Measurements from ENCODE around the gene PUS1.

Gene PUS1

DNA sequence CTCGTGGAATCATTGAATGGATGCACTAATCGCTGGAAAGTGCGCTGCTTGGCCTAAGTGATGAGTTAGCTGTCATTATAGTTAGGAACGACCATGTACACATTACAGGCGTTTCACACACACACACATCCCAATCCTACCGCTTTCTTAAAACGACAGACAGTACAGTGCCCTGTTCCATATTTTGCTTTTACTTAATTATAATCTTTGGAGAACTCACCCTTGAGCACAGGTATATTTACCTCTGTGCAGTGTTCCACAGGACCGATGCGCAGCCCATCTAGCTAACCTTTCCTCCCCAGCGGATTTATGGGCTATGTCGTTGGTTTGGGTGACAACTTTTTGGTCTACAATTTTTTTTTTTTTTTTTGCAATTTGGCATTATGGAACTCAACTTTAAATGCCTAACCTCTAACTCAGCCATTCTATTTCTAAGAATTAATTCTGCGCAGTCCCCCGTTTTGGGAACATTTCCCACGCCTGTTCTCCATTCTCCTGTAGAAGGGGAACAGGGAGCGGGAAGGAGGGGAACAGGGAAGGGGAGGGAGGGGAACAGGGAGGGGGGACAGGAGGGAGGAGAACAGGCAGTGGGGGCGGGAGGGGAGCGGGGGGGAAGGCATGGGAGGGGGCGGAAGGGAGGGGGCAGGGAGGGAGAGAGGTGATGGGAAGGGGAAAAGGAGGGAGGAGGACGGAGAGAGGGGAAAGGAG, 35.3 kb upstream of the PUS1 start:
- TF ChIP-seq EZH2 (IDR thresholded peaks at IDR 0.05): no peak
- TF ChIP-seq POLR2AphosphoS5 (IDR thresholded peaks at IDR 0.05; ENCODE audit: borderline replicate concordance, low read depth, low read length): no peak
- TF ChIP-seq FOXP2 (optimal IDR thresholded peaks at IDR 0.05; ENCODE audit: control extremely low read depth, extremely low read length, insufficient read depth): no peak
- H3K4me3 ChIP-seq: 0 out of 2 replicates have a peak overlapping the region, but pooled peaks have one; percentile 42
- no peaks in the 10 kb centered on the region for H3K9me3 ChIP-seq (ENCODE audit: low read depth, low read length)
- peak overlapping the region; percentile 10; the same call in 1 of the 2 replicates for H3K27ac ChIP-seq
- DNase-seq (ENCODE audit: low read depth, low spot score): no peak
- H3K36me3 ChIP-seq (ENCODE audit: insufficient read depth, low read length): peaks cover 13% of the 10 kb centered on the region; the same call in 1 of the 2 replicates
- H3K9ac ChIP-seq (ENCODE audit: insufficient read length): no peak overlapping the region

DNA sequence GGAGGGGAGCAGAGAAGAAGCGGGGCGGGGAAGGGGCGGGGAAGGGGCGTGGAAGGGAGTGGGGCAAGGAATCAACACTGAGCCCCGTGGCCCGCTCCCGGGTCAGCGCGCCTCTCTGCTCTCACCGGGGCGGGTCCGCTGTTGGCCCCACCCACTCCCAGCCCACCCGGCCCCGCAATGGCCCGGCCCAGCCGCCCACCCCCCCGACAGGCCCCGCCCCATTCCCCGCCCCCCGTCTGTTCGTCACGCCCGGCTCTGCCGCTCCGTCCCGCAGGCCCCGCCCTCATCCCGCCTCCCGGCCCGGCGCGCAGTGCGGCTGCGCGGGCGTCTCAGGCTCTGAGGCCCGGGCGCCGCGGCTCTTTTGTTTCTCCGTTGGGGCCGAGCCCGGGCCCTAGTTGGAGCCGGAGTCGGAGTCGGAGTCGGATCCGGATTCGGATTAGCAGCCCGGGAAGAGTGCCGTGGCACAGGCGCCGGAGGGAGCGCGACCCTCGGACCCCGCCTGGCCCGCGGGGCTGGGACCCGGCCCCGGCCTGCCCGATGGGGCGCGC, 34.7 kb upstream of the PUS1 start, which contains the start of gene ULK1:
Gene ULK1, plus strand, starts transcription at position 310 of the 548 bp plus-strand sequence. CDS start 380 bp downstream, outside the sequence.
- H3K9me3 ChIP-seq (ENCODE audit: low read depth, low read length): no peaks in the 10 kb centered on the region
- H3K9ac ChIP-seq (ENCODE audit: insufficient read length): peak within 1 kb of the TSS; percentile 95
- peak within 1 kb of the TSS; percentile 94 for H3K4me3 ChIP-seq
- peak; percentile 30 for DNase-seq (ENCODE audit: low read depth, low spot score)
- peak; percentile 93 for TF ChIP-seq POLR2AphosphoS5 (IDR thresholded peaks at IDR 0.05; ENCODE audit: borderline replicate concordance, low read depth, low read length)
- no peak for TF ChIP-seq EZH2 (IDR thresholded peaks at IDR 0.05)
- no peak for TF ChIP-seq FOXP2 (optimal IDR thresholded peaks at IDR 0.05; ENCODE audit: control extremely low read depth, extremely low read length, insufficient read depth)
- peaks cover 13% of the 10 kb centered on the region; the same call in 1 of the 2 replicates for H3K36me3 ChIP-seq (ENCODE audit: insufficient read depth, low read length)
- H3K27ac ChIP-seq: peak within 1 kb of the TSS; percentile 10; the same call in 1 of the 2 replicates

DNA sequence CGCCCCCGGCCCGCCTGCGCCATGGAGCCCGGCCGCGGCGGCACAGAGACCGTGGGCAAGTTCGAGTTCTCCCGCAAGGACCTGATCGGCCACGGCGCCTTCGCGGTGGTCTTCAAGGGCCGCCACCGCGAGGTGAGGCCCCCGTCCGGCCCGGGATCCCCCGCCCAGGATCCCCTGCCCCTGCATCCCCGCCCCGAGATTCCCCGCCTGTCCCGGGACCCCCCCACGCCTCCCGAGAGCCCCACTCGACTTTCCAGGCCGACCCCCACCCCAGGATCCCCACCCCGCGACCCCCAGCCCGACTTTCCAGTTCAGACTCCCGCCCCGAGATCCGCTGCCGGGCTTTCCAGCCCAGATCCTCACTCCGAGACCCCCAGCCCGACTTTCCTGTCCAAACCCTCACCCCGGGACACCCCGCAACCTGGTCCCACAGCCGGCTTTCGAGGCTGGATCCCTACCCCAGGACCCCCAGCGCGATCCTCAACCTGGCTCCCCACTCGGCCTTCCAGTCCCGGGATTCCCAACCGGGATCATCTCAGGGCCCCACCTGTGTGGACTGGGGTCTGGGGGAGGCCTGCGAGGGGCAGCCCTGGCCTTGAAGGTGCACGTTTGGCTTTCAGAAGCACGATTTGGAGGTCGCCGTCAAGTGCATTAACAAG, 34.0 kb upstream of the PUS1 start:
- no peak for DNase-seq (ENCODE audit: low read depth, low spot score)
- H3K9ac ChIP-seq (ENCODE audit: insufficient read length): peak overlapping the region; percentile 95
- peaks cover 13% of the 10 kb centered on the region; the same call in 1 of the 2 replicates for H3K36me3 ChIP-seq (ENCODE audit: insufficient read depth, low read length)
- H3K27ac ChIP-seq: no peak overlapping the region
- peak overlapping the region; percentile 94 for H3K4me3 ChIP-seq
- no peaks in the 10 kb centered on the region for H3K9me3 ChIP-seq (ENCODE audit: low read depth, low read length)
- no peak for TF ChIP-seq EZH2 (IDR thresholded peaks at IDR 0.05)
- no peak for TF ChIP-seq POLR2AphosphoS5 (IDR thresholded peaks at IDR 0.05; ENCODE audit: borderline replicate concordance, low read depth, low read length)
- no peak for TF ChIP-seq FOXP2 (optimal IDR thresholded peaks at IDR 0.05; ENCODE audit: control extremely low read depth, extremely low read length, insufficient read depth)

- H3K4me3 ChIP-seq: peak overlapping the region; percentile 94
- H3K9me3 ChIP-seq (ENCODE audit: low read depth, low read length): no peaks in the 10 kb centered on the region
- no peak for DNase-seq (ENCODE audit: low read depth, low spot score)
- H3K27ac ChIP-seq: no peak overlapping the region
- peaks cover 13% of the 10 kb centered on the region; the same call in 1 of the 2 replicates for H3K36me3 ChIP-seq (ENCODE audit: insufficient read depth, low read length)
- peak overlapping the region; percentile 95 for H3K9ac ChIP-seq (ENCODE audit: insufficient read length)
- no peak for TF ChIP-seq POLR2AphosphoS5 (IDR thresholded peaks at IDR 0.05; ENCODE audit: borderline replicate concordance, low read depth, low read length)
- TF ChIP-seq FOXP2 (optimal IDR thresholded peaks at IDR 0.05; ENCODE audit: control extremely low read depth, extremely low read length, insufficient read depth): no peak
- no peak for TF ChIP-seq EZH2 (IDR thresholded peaks at IDR 0.05)
Measured at GRCh38 chr12:131895640-131896079, 33.4 kb upstream of the PUS1 start.

- TF ChIP-seq POLR2AphosphoS5 (IDR thresholded peaks at IDR 0.05; ENCODE audit: borderline replicate concordance, low read depth, low read length) (no peak), FOXP2 (optimal IDR thresholded peaks at IDR 0.05; ENCODE audit: control extremely low read depth, extremely low read length, insufficient read depth) (no peak), EZH2 (IDR thresholded peaks at IDR 0.05) (no peak)
- Histone ChIP-seq H3K9me3 (ENCODE audit: low read depth, low read length) (no peaks in the 10 kb centered on the region), H3K27ac (no peak overlapping the region), H3K36me3 (ENCODE audit: insufficient read depth, low read length) (peaks cover 13% of the 10 kb centered on the region; the same call in 1 of the 2 replicates), H3K9ac (ENCODE audit: insufficient read length) (peak overlapping the region; percentile 95), H3K4me3 (peak overlapping the region; percentile 94)
- no peak for DNase-seq (ENCODE audit: low read depth, low spot score)
Measured at GRCh38 chr12:131896080-131896810, 32.8 kb upstream of the PUS1 start.

- TF ChIP-seq POLR2AphosphoS5 (IDR thresholded peaks at IDR 0.05; ENCODE audit: borderline replicate concordance, low read depth, low read length) (no peak), FOXP2 (optimal IDR thresholded peaks at IDR 0.05; ENCODE audit: control extremely low read depth, extremely low read length, insufficient read depth) (no peak), EZH2 (IDR thresholded peaks at IDR 0.05) (no peak)
- no peak for DNase-seq (ENCODE audit: low read depth, low spot score)
- no peak overlapping the region for H3K4me3 ChIP-seq
- no peak overlapping the region for H3K9ac ChIP-seq (ENCODE audit: insufficient read length)
- peaks cover 13% of the 10 kb centered on the region; the same call in 1 of the 2 replicates for H3K36me3 ChIP-seq (ENCODE audit: insufficient read depth, low read length)
- H3K27ac ChIP-seq: no peak overlapping the region
- no peaks in the 10 kb centered on the region for H3K9me3 ChIP-seq (ENCODE audit: low read depth, low read length)
Measured at GRCh38 chr12:131896811-131897270, 32.2 kb upstream of the PUS1 start.

GRCh38 chr12:131897276-131897675, 31.8 kb upstream of the PUS1 start:
- TF ChIP-seq EZH2 (IDR thresholded peaks at IDR 0.05) (no peak), POLR2AphosphoS5 (IDR thresholded peaks at IDR 0.05; ENCODE audit: borderline replicate concordance, low read depth, low read length) (no peak), FOXP2 (optimal IDR thresholded peaks at IDR 0.05; ENCODE audit: control extremely low read depth, extremely low read length, insufficient read depth) (no peak)
- no peak for DNase-seq (ENCODE audit: low read depth, low spot score)
- H3K9me3 ChIP-seq (ENCODE audit: low read depth, low read length): no peaks in the 10 kb centered on the region
- H3K9ac ChIP-seq (ENCODE audit: insufficient read length): no peak overlapping the region
- no peak overlapping the region for H3K4me3 ChIP-seq
- H3K27ac ChIP-seq: no peak overlapping the region
- peaks cover 13% of the 10 kb centered on the region; the same call in 1 of the 2 replicates for H3K36me3 ChIP-seq (ENCODE audit: insufficient read depth, low read length)

Data from SK-N-MC (cell line).